Measurements from ENCODE around the gene STK40. TPM values are rescaled to one million over a fixed set of nuclear protein-coding genes. Genes with fewer than 3 reads are reported as not detected.

The STK40 gene
- polyA plus RNA-seq, 3 donors, result 40.2 to 65.9 (median 55.8) TPM

DNA sequence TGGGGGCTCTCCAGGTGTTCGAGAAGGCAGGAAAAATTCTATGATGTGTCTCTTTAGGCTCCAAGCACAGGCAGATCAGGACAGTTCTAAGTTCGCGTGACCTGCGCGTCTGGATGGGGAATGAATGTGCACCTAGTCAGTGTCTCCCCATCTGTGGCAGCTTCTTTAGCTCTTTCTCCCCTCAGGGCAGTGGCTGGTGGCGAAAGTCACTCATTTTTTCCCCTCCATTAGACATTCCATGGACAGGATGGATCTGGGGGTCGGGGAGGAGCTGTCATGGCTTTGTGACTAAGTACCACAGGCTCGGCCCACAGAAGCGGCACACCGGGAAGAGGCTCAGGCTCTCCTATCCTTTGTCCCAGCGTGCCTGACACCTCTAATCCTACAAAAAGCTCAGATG lies 31.2 kb downstream of the STK40 start:
- Histone ChIP-seq H3K36me3 (replicated peaks in 1 of 2; ENCODE audit: control insufficient read depth in 1 of 2, insufficient read depth in 2 of 2, low read length in 2 of 2) (peaks cover 63 to 78% of the 10 kb centered on the region in 2 donors), H3K9ac (ENCODE audit: insufficient read depth, low read length, poor library complexity, severe bottlenecking) (no peak overlapping the region), H3K27me3 (ENCODE audit: control insufficient read depth in 2 of 2, insufficient read depth in 2 of 2, low read length in 2 of 2) (no peaks in the 10 kb centered on the region), H3K4me2 (replicated peaks; ENCODE audit: extremely low read depth, low read length, poor library complexity, severe bottlenecking) (no peak overlapping the region), H3K79me2 (ENCODE audit: insufficient read depth, low read length) (no peaks in the 10 kb centered on the region), H4K20me1 (ENCODE audit: insufficient read depth, low read length) (peaks cover 90% of the 10 kb centered on the region), H3K4me3 (replicated peaks in 1 of 3; ENCODE audit: low read depth in 2 of 3, low read length in 3 of 3) (no peak overlapping the region), H2AFZ (ENCODE audit: insufficient read depth, low read depth, low read length, poor library complexity, severe bottlenecking) (no peak overlapping the region), H3K27ac (ENCODE audit: low read depth in 1 of 2, low read length in 2 of 2) (no peak overlapping the region), H3K9me3 (replicated peaks in 1 of 2; ENCODE audit: control insufficient read depth in 1 of 2, insufficient read depth in 1 of 2, low read length in 2 of 2) (no peaks in the 10 kb centered on the region), H3K4me1 (ENCODE audit: control insufficient read depth in 1 of 2, insufficient read depth in 2 of 2, low read length in 2 of 2) (peaks cover 26 to 32% of the 10 kb centered on the region in 2 donors)
- TF ChIP-seq, protein P1, sequence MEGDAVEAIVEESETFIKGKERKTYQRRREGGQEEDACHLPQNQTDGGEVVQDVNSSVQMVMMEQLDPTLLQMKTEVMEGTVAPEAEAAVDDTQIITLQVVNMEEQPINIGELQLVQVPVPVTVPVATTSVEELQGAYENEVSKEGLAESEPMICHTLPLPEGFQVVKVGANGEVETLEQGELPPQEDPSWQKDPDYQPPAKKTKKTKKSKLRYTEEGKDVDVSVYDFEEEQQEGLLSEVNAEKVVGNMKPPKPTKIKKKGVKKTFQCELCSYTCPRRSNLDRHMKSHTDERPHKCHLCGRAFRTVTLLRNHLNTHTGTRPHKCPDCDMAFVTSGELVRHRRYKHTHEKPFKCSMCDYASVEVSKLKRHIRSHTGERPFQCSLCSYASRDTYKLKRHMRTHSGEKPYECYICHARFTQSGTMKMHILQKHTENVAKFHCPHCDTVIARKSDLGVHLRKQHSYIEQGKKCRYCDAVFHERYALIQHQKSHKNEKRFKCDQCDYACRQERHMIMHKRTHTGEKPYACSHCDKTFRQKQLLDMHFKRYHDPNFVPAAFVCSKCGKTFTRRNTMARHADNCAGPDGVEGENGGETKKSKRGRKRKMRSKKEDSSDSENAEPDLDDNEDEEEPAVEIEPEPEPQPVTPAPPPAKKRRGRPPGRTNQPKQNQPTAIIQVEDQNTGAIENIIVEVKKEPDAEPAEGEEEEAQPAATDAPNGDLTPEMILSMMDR (IDR thresholded peaks at IDR 0.05), result no peak
- 96% methylated on average over 2 of the region's 11 CpGs for WGBS (ENCODE audit: insufficient coverage)
- Mint-ChIP-seq H3K27me3 (ENCODE audit: low read depth in 3 of 3) (no peaks in the 10 kb centered on the region), H3K36me3 (peaks cover 80 to 89% of the 10 kb centered on the region in 2 donors), H3K27ac (peak overlapping the region in 1 of 7 donors; percentile 26), H3K4me1 (peaks cover 31% of the 10 kb centered on the region), H3K9me3 (peaks cover 0 to 2% (median 0%) of the 10 kb centered on the region in 7 donors), H3K4me3 (no peak overlapping the region)
- no peak for DNase-seq
- intact Hi-C loops (cut with micrococcal nuclease), result no loop called here

DNA sequence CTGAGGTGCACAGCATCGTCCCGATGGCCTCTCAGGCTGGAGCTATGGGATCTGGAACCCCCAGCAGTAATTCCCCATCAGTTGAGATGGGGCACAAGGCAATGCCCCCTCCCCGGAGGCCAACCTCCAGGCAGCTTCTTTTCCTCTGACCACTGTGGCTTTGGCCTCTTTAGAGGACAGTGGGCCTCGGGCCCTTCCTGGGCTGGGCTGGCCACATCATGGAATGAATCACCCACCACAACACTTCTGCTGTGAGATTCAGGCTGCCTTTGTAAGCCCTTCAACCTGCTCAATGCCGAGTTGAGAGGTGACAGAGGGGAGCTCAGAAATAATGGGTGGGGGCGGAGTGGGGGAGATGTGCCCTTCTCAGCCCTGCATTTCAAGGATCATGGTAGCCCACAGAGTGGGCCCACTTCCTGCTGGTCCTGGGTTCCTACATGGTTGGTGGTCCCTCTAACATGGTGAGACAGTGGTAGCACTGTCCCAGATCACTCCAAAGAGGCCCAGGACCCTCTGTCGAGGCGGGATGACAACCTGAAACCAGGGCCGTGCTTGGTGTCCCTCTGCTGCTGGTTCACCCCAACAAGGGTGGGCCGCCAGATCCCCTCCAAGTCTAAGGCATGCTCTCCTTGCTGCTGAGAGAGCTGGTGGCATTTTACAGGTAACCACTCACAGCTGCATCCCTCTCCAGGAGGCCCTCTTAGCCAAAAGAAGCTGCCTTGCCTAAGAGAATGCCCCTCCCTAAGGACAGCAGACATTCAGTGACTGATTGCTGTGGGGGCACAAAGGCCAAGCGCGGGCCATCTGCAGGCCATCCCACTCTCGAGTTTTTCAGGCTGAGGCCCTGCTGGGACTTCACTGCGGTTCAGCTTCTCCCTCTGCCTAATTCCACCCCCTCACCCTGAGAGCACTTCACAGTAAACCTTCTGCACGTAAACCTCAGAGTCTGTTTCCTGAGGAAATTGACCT lies 32.5 kb downstream of the STK40 start:
- H3K27ac ChIP-seq (ENCODE audit: low read depth in 1 of 2, low read length in 2 of 2), result no peak overlapping the region
- intact Hi-C loops (cut with micrococcal nuclease), result no loop called here
- DNase-seq, result no peak
- H3K79me2 ChIP-seq (ENCODE audit: insufficient read depth, low read length), result no peaks in the 10 kb centered on the region
- H3K4me2 ChIP-seq (replicated peaks; ENCODE audit: extremely low read depth, low read length, poor library complexity, severe bottlenecking), result no peak overlapping the region
- Mint-ChIP-seq H3K4me3 (no peak overlapping the region), H3K27me3 (ENCODE audit: low read depth in 3 of 3) (no peaks in the 10 kb centered on the region), H3K36me3 (peaks cover 78 to 89% of the 10 kb centered on the region in 2 donors), H3K9me3 (peaks cover 0 to 2% (median 0%) of the 10 kb centered on the region in 7 donors), H3K27ac (peak overlapping the region in 2 of 7 donors; percentile 50 to 65), H3K4me1 (peaks cover 37% of the 10 kb centered on the region)
- peaks cover 62 to 77% of the 10 kb centered on the region in 2 donors for H3K36me3 ChIP-seq (replicated peaks in 1 of 2; ENCODE audit: control insufficient read depth in 1 of 2, insufficient read depth in 2 of 2, low read length in 2 of 2)
- TF ChIP-seq, protein P1 (IDR thresholded peaks at IDR 0.05), result no peak
- no peak overlapping the region for H3K4me3 ChIP-seq (replicated peaks in 1 of 3; ENCODE audit: low read depth in 2 of 3, low read length in 3 of 3)
- H3K9ac ChIP-seq (ENCODE audit: insufficient read depth, low read length, poor library complexity, severe bottlenecking), result no peak overlapping the region
- peaks cover 91% of the 10 kb centered on the region for H4K20me1 ChIP-seq (ENCODE audit: insufficient read depth, low read length)
- no peaks in the 10 kb centered on the region for H3K27me3 ChIP-seq (ENCODE audit: control insufficient read depth in 2 of 2, insufficient read depth in 2 of 2, low read length in 2 of 2)
- peaks cover 34 to 41% of the 10 kb centered on the region in 2 donors for H3K4me1 ChIP-seq (ENCODE audit: control insufficient read depth in 1 of 2, insufficient read depth in 2 of 2, low read length in 2 of 2)
- H2AFZ ChIP-seq (ENCODE audit: insufficient read depth, low read depth, low read length, poor library complexity, severe bottlenecking), result no peak overlapping the region
- 87% methylated on average over 11 of the region's 15 CpGs for WGBS (ENCODE audit: insufficient coverage)
- H3K9me3 ChIP-seq (replicated peaks in 1 of 2; ENCODE audit: control insufficient read depth in 1 of 2, insufficient read depth in 1 of 2, low read length in 2 of 2), result no peaks in the 10 kb centered on the region

All from CD14-positive monocyte (primary cell).